Vagina (tissue), 2 donors: ENCODE data around the gene CARD14.

Source experiments
- POLR2A ChIP-seq, 2 donors: fragments of 450-650 bp; IDR thresholded peaks; one replicate each; pipeline ENCODE4 v1.6.1; 2017; ENCODE audit warnings: antibody characterized with exemption in 2 of 2, mild to moderate bottlenecking in 2 of 2, moderate library complexity in 2 of 2
- TF ChIP-seq, protein P1 (sequence below), 3 experiments: fragments of 450-650 bp in 2 of 3; fragments of 200-600 bp in 1 of 3; sonication (generic) in 1 of 3; IDR thresholded peaks; one replicate each; pipeline ENCODE4 v1.5.1; 2017 to 2019; ENCODE audit warnings: antibody characterized with exemption in 3 of 3, mild to moderate bottlenecking in 2 of 3, moderate library complexity in 2 of 3

DNA sequence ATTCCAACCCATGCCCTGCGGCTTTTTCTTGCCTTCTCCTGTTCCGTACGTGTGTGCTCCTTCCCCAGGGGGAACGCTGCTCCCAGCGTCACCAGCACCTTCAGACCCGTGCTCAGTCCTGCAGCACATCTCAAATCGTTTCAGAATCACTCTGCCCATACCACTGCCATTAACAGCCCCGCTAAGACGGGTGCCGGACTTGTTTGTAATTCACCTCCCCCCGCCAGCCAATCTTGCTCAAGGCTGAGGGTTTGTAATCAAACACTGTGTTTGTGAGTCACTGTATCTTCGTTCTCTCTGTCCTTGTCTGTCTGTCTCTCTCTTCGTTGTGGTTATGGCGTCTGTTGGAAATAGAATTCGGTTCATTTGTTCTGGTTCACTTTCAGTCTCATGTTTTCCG is 17.3 kb downstream of the CARD14 start:
- TF ChIP-seq, protein P1, sequence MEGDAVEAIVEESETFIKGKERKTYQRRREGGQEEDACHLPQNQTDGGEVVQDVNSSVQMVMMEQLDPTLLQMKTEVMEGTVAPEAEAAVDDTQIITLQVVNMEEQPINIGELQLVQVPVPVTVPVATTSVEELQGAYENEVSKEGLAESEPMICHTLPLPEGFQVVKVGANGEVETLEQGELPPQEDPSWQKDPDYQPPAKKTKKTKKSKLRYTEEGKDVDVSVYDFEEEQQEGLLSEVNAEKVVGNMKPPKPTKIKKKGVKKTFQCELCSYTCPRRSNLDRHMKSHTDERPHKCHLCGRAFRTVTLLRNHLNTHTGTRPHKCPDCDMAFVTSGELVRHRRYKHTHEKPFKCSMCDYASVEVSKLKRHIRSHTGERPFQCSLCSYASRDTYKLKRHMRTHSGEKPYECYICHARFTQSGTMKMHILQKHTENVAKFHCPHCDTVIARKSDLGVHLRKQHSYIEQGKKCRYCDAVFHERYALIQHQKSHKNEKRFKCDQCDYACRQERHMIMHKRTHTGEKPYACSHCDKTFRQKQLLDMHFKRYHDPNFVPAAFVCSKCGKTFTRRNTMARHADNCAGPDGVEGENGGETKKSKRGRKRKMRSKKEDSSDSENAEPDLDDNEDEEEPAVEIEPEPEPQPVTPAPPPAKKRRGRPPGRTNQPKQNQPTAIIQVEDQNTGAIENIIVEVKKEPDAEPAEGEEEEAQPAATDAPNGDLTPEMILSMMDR (IDR thresholded peaks at IDR 0.05) = no peak
- TF ChIP-seq POLR2A (IDR thresholded peaks at IDR 0.05) = no peak
